DOHH2 (cell line): ENCODE data around the gene LPCAT2.

Experiments
- H3F3A ChIP-seq: fragments of 200-600 bp; sonication (generic), shearing (Covaris generic); 2 replicates; pipeline ENCODE4 v1.6.0; 2016; ENCODE audit warnings: antibody characterized with exemption, mild to moderate bottlenecking; ENCODE audit not compliant: control insufficient read depth, insufficient read depth
- H3K27ac ChIP-seq: fragments of 200-600 bp; sonication (generic); 2 replicates; pipeline ENCODE4 v1.5.1; 2014; ENCODE audit warnings: low read depth, mild to moderate bottlenecking, low read length, moderate library complexity
- H3K27me3 ChIP-seq: fragments of 200-600 bp; sonication (generic); 2 replicates; pipeline ENCODE4 v1.6.1; 2014; ENCODE audit warnings: mild to moderate bottlenecking, low read length, mixed read lengths; ENCODE audit not compliant: control insufficient read depth
- H3K36me3 ChIP-seq: fragments of 200-600 bp; sonication (generic); 2 replicates; pipeline ENCODE4 v1.6.1; 2014; ENCODE audit warnings: mild to moderate bottlenecking, low read length, moderate library complexity, mixed read lengths; ENCODE audit not compliant: control insufficient read depth
- H3K4me1 ChIP-seq: fragments of 200-600 bp; sonication (generic); 2 replicates; pipeline ENCODE4 v1.6.1; 2014; ENCODE audit warnings: mild to moderate bottlenecking, low read length, mixed read lengths; ENCODE audit not compliant: control insufficient read depth
- H3K4me2 ChIP-seq: fragments of 200-600 bp; sonication (generic); 2 replicates; pipeline ENCODE4 v1.6.0; 2014; ENCODE audit warnings: mild to moderate bottlenecking, low read length, moderate library complexity
- H3K4me3 ChIP-seq: fragments of 200-600 bp; sonication (generic); 2 replicates; pipeline ENCODE4 v1.5.1; 2014; ENCODE audit warnings: mild to moderate bottlenecking, low read length, mixed read lengths
- H3K79me2 ChIP-seq: fragments of 200-600 bp; sonication (generic); 2 replicates; pipeline ENCODE4 v1.6.1; 2014; ENCODE audit warnings: mild to moderate bottlenecking, low read length, mixed read lengths; ENCODE audit not compliant: control insufficient read depth
- H3K9me2 ChIP-seq: fragments of 200-600 bp; sonication (generic); replicated peaks from 2 replicates; pipeline ENCODE4 v1.6.1; 2014; ENCODE audit warnings: mild to moderate bottlenecking, low read length, mixed read lengths; ENCODE audit not compliant: control insufficient read depth
- H3K9me3 ChIP-seq: fragments of 200-600 bp; sonication (generic); 2 replicates; pipeline ENCODE4 v1.6.1; 2014; ENCODE audit warnings: antibody characterized with exemption, low read length, mixed read lengths; ENCODE audit not compliant: control insufficient read depth, insufficient read depth
- H4K20me1 ChIP-seq: fragments of 200-600 bp; sonication (generic); 2 replicates; pipeline ENCODE4 v1.6.0; 2014; ENCODE audit warnings: low read depth, mild to moderate bottlenecking, antibody characterized with exemption, low read length, moderate library complexity; ENCODE audit not compliant: control insufficient read depth, insufficient read depth
- CTCF ChIP-seq: fragments of 200-600 bp; sonication (generic); IDR thresholded peaks from one replicate; pipeline ENCODE4 v1.5.1; 2014; ENCODE audit warnings: antibody characterized with exemption, mild to moderate bottlenecking, low read depth, low read length; ENCODE audit not compliant: poor library complexity, severe bottlenecking
- EZH2phosphoT487 ChIP-seq: fragments of 200-600 bp; sonication (generic); IDR thresholded peaks from 2 replicates; pipeline ENCODE4 v1.6.1; 2017; ENCODE audit warnings: borderline replicate concordance, mild to moderate bottlenecking, antibody characterized with exemption, low read length, moderate library complexity, mixed read lengths

The LPCAT2 gene

GRCh38 chr16:55526441-55526840 lies 17.6 kb downstream of the LPCAT2 start:
- Histone ChIP-seq H3K36me3 (no peaks in the 10 kb centered on the region), H3F3A (no peaks in the 10 kb centered on the region), H3K4me1 (no peaks in the 10 kb centered on the region), H3K9me2 (no peaks in the 10 kb centered on the region), H3K27ac (no peak overlapping the region), H3K4me3 (no peak overlapping the region), H3K79me2 (no peaks in the 10 kb centered on the region), H4K20me1 (no peaks in the 10 kb centered on the region), H3K4me2 (no peak overlapping the region), H3K9me3 (no peaks in the 10 kb centered on the region), H3K27me3 (no peaks in the 10 kb centered on the region)
- no peak for TF ChIP-seq CTCF

- Histone ChIP-seq H3K79me2 (no peaks in the 10 kb centered on the region), H3K4me2 (no peak overlapping the region), H3K27me3 (no peaks in the 10 kb centered on the region), H3K9me3 (no peaks in the 10 kb centered on the region), H3K4me1 (no peaks in the 10 kb centered on the region), H4K20me1 (no peaks in the 10 kb centered on the region), H3K36me3 (no peaks in the 10 kb centered on the region), H3K9me2 (no peaks in the 10 kb centered on the region), H3F3A (no peaks in the 10 kb centered on the region), H3K27ac (no peak overlapping the region), H3K4me3 (no peak overlapping the region)
- TF ChIP-seq EZH2phosphoT487 (no peak), CTCF (no peak)
These were observed 19.0 kb downstream of the LPCAT2 start for GRCh38 chr16:55527885-55528284.

GRCh38 chr16:55529018-55529417 lies 20.1 kb downstream of the LPCAT2 start:
- Histone ChIP-seq H3K4me2 (no peak overlapping the region), H4K20me1 (no peaks in the 10 kb centered on the region), H3K27ac (no peak overlapping the region), H3K27me3 (no peaks in the 10 kb centered on the region), H3K9me3 (no peaks in the 10 kb centered on the region), H3K79me2 (no peaks in the 10 kb centered on the region), H3K4me1 (no peaks in the 10 kb centered on the region), H3K4me3 (no peak overlapping the region), H3K9me2 (no peaks in the 10 kb centered on the region), H3F3A (no peaks in the 10 kb centered on the region), H3K36me3 (no peaks in the 10 kb centered on the region)
- TF ChIP-seq CTCF (no peak), EZH2phosphoT487 (no peak)

DNA sequence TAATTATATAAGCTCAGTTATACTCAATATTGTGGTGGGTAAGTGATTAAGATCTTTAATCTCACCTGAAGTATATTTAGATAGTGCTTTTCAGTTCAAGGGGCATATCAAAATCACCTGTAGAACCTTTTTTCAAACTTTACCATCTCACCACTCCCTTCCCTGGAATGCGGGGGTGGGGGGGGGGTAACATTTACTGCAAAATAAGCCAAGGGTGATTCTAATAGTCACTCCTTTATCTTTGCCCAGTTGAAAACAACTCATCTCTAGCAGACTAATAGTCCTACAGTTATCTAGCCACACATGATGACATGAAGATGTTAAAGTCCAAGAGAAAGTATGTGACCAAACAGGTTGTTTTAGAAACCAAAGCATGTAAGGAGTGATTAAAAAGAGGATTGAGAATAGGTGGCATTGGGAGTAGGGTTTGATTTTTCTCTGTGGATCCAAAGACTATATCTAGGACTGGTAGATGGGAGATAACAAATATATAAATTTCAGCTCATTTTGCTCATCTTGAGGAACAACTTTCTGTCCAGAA lies 21.5 kb downstream of the LPCAT2 start:
- TF ChIP-seq CTCF: no peak
- TF ChIP-seq EZH2phosphoT487: no peak
- Histone ChIP-seq H3K27me3 (no peaks in the 10 kb centered on the region), H3K79me2 (no peaks in the 10 kb centered on the region), H3K4me2 (no peak overlapping the region), H3K27ac (no peak overlapping the region), H4K20me1 (no peaks in the 10 kb centered on the region), H3K4me3 (no peak overlapping the region), H3K4me1 (no peaks in the 10 kb centered on the region), H3F3A (no peaks in the 10 kb centered on the region), H3K9me3 (no peaks in the 10 kb centered on the region), H3K36me3 (no peaks in the 10 kb centered on the region), H3K9me2 (no peaks in the 10 kb centered on the region)
